ENCODE data around the gene BEND3. TPM values are rescaled to one million over a fixed set of nuclear protein-coding genes. Genes with fewer than 3 reads are reported as not detected.

BEND3 gene
- total RNA-seq, 1 donor from 2014 or later = 4.2 TPM

GRCh38 chr6:107124934-107125348 is 9.6 kb upstream of the BEND3 start:
- Histone ChIP-seq H3K4me1 (no peaks in the 10 kb centered on the region), H3K9me3 (no peaks in the 10 kb centered on the region), H3K27ac (no peak overlapping the region), H3K4me3 (no peak overlapping the region), H3K27me3 (no peaks in the 10 kb centered on the region), H3K36me3 (no peaks in the 10 kb centered on the region)
- no peak for DNase-seq (ENCODE audit: low spot score in 2 of 2)
- no peak for TF ChIP-seq CTCF (IDR thresholded peaks at IDR 0.05)
- intact Hi-C loops (cut with DNase I) = no loop called here

GRCh38 chr6:107123501-107123900 is 8.2 kb upstream of the BEND3 start:
- H3K27me3 ChIP-seq = no peaks in the 10 kb centered on the region
- H3K4me3 ChIP-seq = no peak overlapping the region
- no peak for DNase-seq (ENCODE audit: low spot score in 2 of 2)
- no peak for TF ChIP-seq CTCF (IDR thresholded peaks at IDR 0.05)
- H3K4me1 ChIP-seq = no peaks in the 10 kb centered on the region
- no peak overlapping the region for H3K27ac ChIP-seq
- no peaks in the 10 kb centered on the region for H3K36me3 ChIP-seq
- intact Hi-C loops (cut with DNase I) = no loop called here
- H3K9me3 ChIP-seq = no peaks in the 10 kb centered on the region

- H3K4me1 ChIP-seq = no peaks in the 10 kb centered on the region
- TF ChIP-seq CTCF (IDR thresholded peaks at IDR 0.05) = no peak
- intact Hi-C loops (cut with DNase I) = no loop called here
- no peak overlapping the region for H3K4me3 ChIP-seq
- H3K36me3 ChIP-seq = no peaks in the 10 kb centered on the region
- H3K27ac ChIP-seq = no peak overlapping the region
- no peaks in the 10 kb centered on the region for H3K9me3 ChIP-seq
- DNase-seq (ENCODE audit: low spot score in 2 of 2) = no peak
- no peaks in the 10 kb centered on the region for H3K27me3 ChIP-seq
These were observed 7.4 kb upstream of the BEND3 start for GRCh38 chr6:107122748-107123147.

GRCh38 chr6:107121964-107122495 is 6.7 kb upstream of the BEND3 start:
- no peaks in the 10 kb centered on the region for H3K27me3 ChIP-seq
- no peak for DNase-seq (ENCODE audit: low spot score in 2 of 2)
- TF ChIP-seq CTCF (IDR thresholded peaks at IDR 0.05) = no peak

GRCh38 chr6:107121266-107121665 is 6.0 kb upstream of the BEND3 start:
- Histone ChIP-seq H3K27me3 (no peaks in the 10 kb centered on the region), H3K4me1 (peaks cover 2% of the 10 kb centered on the region in 2 donors), H3K9me3 (no peaks in the 10 kb centered on the region), H3K36me3 (no peaks in the 10 kb centered on the region), H3K4me3 (no peak overlapping the region), H3K27ac (no peak overlapping the region)
- intact Hi-C loops (cut with DNase I) = no loop called here
- DNase-seq (ENCODE audit: low spot score in 2 of 2) = no peak
- no peak for TF ChIP-seq CTCF (IDR thresholded peaks at IDR 0.05)

More at GRCh38 chr6:107121964-107122495, 6.7 kb upstream of the BEND3 start:
- intact Hi-C loops (cut with DNase I) = no loop called here
- H3K36me3 ChIP-seq = no peaks in the 10 kb centered on the region
- no peaks in the 10 kb centered on the region for H3K9me3 ChIP-seq
- no peak overlapping the region for H3K4me3 ChIP-seq
- H3K4me1 ChIP-seq = no peaks in the 10 kb centered on the region
- no peak overlapping the region for H3K27ac ChIP-seq

GRCh38 chr6:107120404-107120803 is 5.1 kb upstream of the BEND3 start:
- peaks cover 3 to 5% of the 10 kb centered on the region in 2 donors for H3K4me1 ChIP-seq
- no peak for TF ChIP-seq CTCF (IDR thresholded peaks at IDR 0.05)

More at GRCh38 chr6:107120404-107120803, 5.1 kb upstream of the BEND3 start:
- H3K9me3 ChIP-seq = no peaks in the 10 kb centered on the region
- H3K4me3 ChIP-seq = no peak overlapping the region
- H3K36me3 ChIP-seq = no peaks in the 10 kb centered on the region
- intact Hi-C loops (cut with DNase I) = no loop called here
- DNase-seq (ENCODE audit: low spot score in 2 of 2) = no peak
- no peaks in the 10 kb centered on the region for H3K27me3 ChIP-seq
- H3K27ac ChIP-seq = no peak overlapping the region

All from ascending aorta (tissue), 2 donors.